Trophoblast cell (in vitro differentiated cells and primary cell): Measurements from ENCODE around the gene VWF.

ENCODE experiments used
- DNase-seq, 2 donors: peaks; one replicate each; pipeline ENCODE4 v3.0.0-alpha.2; 2016
- H2AFZ ChIP-seq: 2 replicates; pipeline ENCODE4 v1.6.1; 2013; ENCODE audit warnings: low read length, moderate library complexity, mild to moderate bottlenecking; ENCODE audit not compliant: insufficient read depth, poor library complexity
- H2AK5ac ChIP-seq: 2 replicates; pipeline ENCODE4 v1.6.1; 2013; ENCODE audit warnings: mild to moderate bottlenecking, low read length
- H2BK120ac ChIP-seq: 2 replicates; pipeline ENCODE4 v1.6.1; 2013; ENCODE audit warnings: low read length, mild to moderate bottlenecking, moderate library complexity; ENCODE audit not compliant: insufficient read depth, poor library complexity
- H2BK12ac ChIP-seq: 2 replicates; pipeline ENCODE4 v1.6.1; 2013; ENCODE audit warnings: mild to moderate bottlenecking, low read length, moderate library complexity
- H2BK5ac ChIP-seq: 2 replicates; pipeline ENCODE4 v1.6.1; 2013; ENCODE audit warnings: low read length, low read depth, moderate library complexity, mild to moderate bottlenecking; ENCODE audit not compliant: poor library complexity
- H3K14ac ChIP-seq: 2 replicates; pipeline ENCODE4 v1.6.1; 2013; ENCODE audit warnings: mild to moderate bottlenecking, low read length
- H3K18ac ChIP-seq: 2 replicates; pipeline ENCODE4 v1.6.1; 2013; ENCODE audit warnings: mild to moderate bottlenecking, low read length
- H3K23ac ChIP-seq: 2 replicates; pipeline ENCODE4 v1.6.1; 2013; ENCODE audit warnings: low read length
- H3K27ac ChIP-seq: 2 replicates; pipeline ENCODE4 v1.5.1; 2013; ENCODE audit warnings: low read depth, mild to moderate bottlenecking, inconsistent platforms, low read length, moderate library complexity
- H3K27me3 ChIP-seq: 2 replicates; pipeline ENCODE4 v1.6.1; 2013; ENCODE audit warnings: inconsistent platforms, mild to moderate bottlenecking, low read length, moderate library complexity; ENCODE audit not compliant: insufficient read depth
- H3K36me3 ChIP-seq, 2 experiments: 1 replicate in 1 of 2; 2 replicates in 1 of 2; pipeline ENCODE4 v1.6.1; 2013; ENCODE audit warnings: low read length in 2 of 2, mild to moderate bottlenecking in 2 of 2, moderate library complexity in 1 of 2; ENCODE audit not compliant: insufficient read depth in 2 of 2, control insufficient read depth in 1 of 2
- H3K4ac ChIP-seq: 2 replicates; pipeline ENCODE4 v1.6.1; 2013; ENCODE audit warnings: low read depth, mild to moderate bottlenecking, low read length, moderate library complexity
- H3K4me1 ChIP-seq, 2 experiments: 1 replicate in 1 of 2; 2 replicates in 1 of 2; pipeline ENCODE4 v1.6.1; 2013; ENCODE audit warnings: low read length in 2 of 2, mild to moderate bottlenecking in 2 of 2, moderate library complexity in 1 of 2; ENCODE audit not compliant: insufficient read depth in 2 of 2, control insufficient read depth in 1 of 2
- H3K4me2 ChIP-seq: 2 replicates; pipeline ENCODE4 v1.6.1; 2013; ENCODE audit warnings: inconsistent platforms, mild to moderate bottlenecking, low read length, moderate library complexity
- H3K4me3 ChIP-seq: 2 replicates; pipeline ENCODE4 v1.5.1; 2013; ENCODE audit warnings: mild to moderate bottlenecking, low read depth, low read length, inconsistent platforms
- H3K79me1 ChIP-seq: one replicate; pipeline ENCODE4 v1.6.1; 2013; ENCODE audit warnings: low read length
- H3K79me2 ChIP-seq: 2 replicates; pipeline ENCODE4 v1.6.1; 2013; ENCODE audit warnings: low read length, mild to moderate bottlenecking; ENCODE audit not compliant: control insufficient read depth, insufficient read depth, poor library complexity
- H3K9ac ChIP-seq: 2 replicates; pipeline ENCODE4 v1.6.1; 2013; ENCODE audit warnings: mild to moderate bottlenecking, low read length
- H3K9me3 ChIP-seq: 2 replicates; pipeline ENCODE4 v1.6.1; 2013; ENCODE audit warnings: low read depth, mild to moderate bottlenecking, control low read depth, inconsistent platforms, low read length; ENCODE audit not compliant: insufficient read depth
- H4K12ac ChIP-seq: 2 replicates; pipeline ENCODE4 v1.6.1; 2013; ENCODE audit warnings: low read depth, mild to moderate bottlenecking, low read length, moderate library complexity
- H4K8ac ChIP-seq: 2 replicates; pipeline ENCODE4 v1.6.1; 2013; ENCODE audit warnings: low read depth, mild to moderate bottlenecking, low read length, moderate library complexity
- H4K91ac ChIP-seq: one replicate; pipeline ENCODE4 v1.6.1; 2013; ENCODE audit warnings: low read depth, mild to moderate bottlenecking, low read length, moderate library complexity
- WGBS: extraction: QIAGEN DNeasy Blood & Tissue Kit; methylation state at CpG from one replicate; pipeline ENCODE4 v1.1.7; 2013; ENCODE audit warnings: missing lambda C conversion rate; ENCODE audit not compliant: insufficient read length, insufficient coverage; ENCODE audit errors: extremely low coverage; 5-methylcytosine and 5-hydroxymethylcytosine counted together

Gene VWF

GRCh38 chr12:6096527-6096926 is 27.9 kb downstream of the VWF start:
- Histone ChIP-seq H3K4me3 (no peak overlapping the region), H3K79me2 (no peaks in the 10 kb centered on the region), H3K18ac (no peak overlapping the region), H2BK12ac (no peak overlapping the region), H3K9me3 (no peaks in the 10 kb centered on the region), H3K4me1 (peaks cover 14 to 19% of the 10 kb centered on the region in 2 experiments), H2BK5ac (no peak overlapping the region), H2AK5ac (no peak overlapping the region), H2AFZ (no peak overlapping the region), H3K79me1 (peaks cover 7% of the 10 kb centered on the region), H3K23ac (no peak overlapping the region), H3K4ac (no peak overlapping the region), H4K91ac (no peak overlapping the region), H3K14ac (no peak overlapping the region), H3K4me2 (no peak overlapping the region), H4K12ac (no peak overlapping the region), H2BK120ac (no peak overlapping the region), H3K27ac (no peak overlapping the region), H3K27me3 (no peaks in the 10 kb centered on the region), H4K8ac (no peak overlapping the region), H3K9ac (no peak overlapping the region), H3K36me3 (no peaks in the 10 kb centered on the region)
- DNase-seq: peak; percentile 82 to 91
- WGBS: no CpG with 5 or more reads among the region's 3 CpGs

DNA sequence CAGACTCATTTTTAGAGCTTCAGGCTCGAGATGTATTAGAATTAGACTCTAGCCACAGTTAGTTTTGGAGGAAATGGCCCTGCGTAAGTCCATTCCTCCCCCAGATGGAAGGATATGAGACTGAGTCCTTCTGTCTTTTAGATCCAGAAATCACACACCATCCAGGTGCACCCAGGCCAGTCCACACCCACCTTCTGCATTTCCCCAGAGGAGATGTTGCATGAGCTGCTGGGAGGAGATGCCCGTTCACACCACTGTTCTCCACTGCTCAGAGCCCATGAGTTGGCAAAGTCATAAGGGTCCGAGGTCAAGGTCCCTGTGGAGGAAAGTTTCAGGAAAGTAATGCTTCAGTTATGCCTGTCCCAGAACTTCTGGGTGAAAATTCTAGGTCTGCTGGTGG is 29.2 kb downstream of the VWF start:
- Histone ChIP-seq H2AK5ac (no peak overlapping the region), H2BK12ac (peak overlapping the region; percentile 20), H3K9ac (no peak overlapping the region), H3K9me3 (no peaks in the 10 kb centered on the region), H3K4ac (no peak overlapping the region), H4K12ac (no peak overlapping the region), H4K8ac (no peak overlapping the region), H3K4me1 (peaks cover 14 to 19% of the 10 kb centered on the region in 2 experiments), H3K23ac (no peak overlapping the region), H3K18ac (no peak overlapping the region), H3K27ac (no peak overlapping the region), H3K4me3 (no peak overlapping the region), H2BK120ac (no peak overlapping the region), H2AFZ (no peak overlapping the region), H4K91ac (no peak overlapping the region), H3K4me2 (no peak overlapping the region), H3K79me2 (no peaks in the 10 kb centered on the region), H3K27me3 (no peaks in the 10 kb centered on the region), H3K36me3 (no peaks in the 10 kb centered on the region), H3K14ac (no peak overlapping the region), H3K79me1 (peaks cover 7% of the 10 kb centered on the region), H2BK5ac (no peak overlapping the region)
- DNase-seq: no peak
- no CpG with 5 or more reads among the region's 4 CpGs for WGBS

- no peak overlapping the region for H3K4me2 ChIP-seq
- no peak overlapping the region for H2AK5ac ChIP-seq
- H4K91ac ChIP-seq: peak overlapping the region; percentile 4
- H3K79me2 ChIP-seq: no peaks in the 10 kb centered on the region
- H2BK12ac ChIP-seq: peak overlapping the region; percentile 0
- no peak overlapping the region for H3K9ac ChIP-seq
- no peaks in the 10 kb centered on the region for H3K27me3 ChIP-seq
- DNase-seq: no peak
- no peak overlapping the region for H2BK120ac ChIP-seq
- H3K36me3 ChIP-seq: no peaks in the 10 kb centered on the region
- H3K4me3 ChIP-seq: no peak overlapping the region
- H2BK5ac ChIP-seq: no peak overlapping the region
- H2AFZ ChIP-seq: no peak overlapping the region
- no peak overlapping the region for H3K23ac ChIP-seq
- no peaks in the 10 kb centered on the region for H3K9me3 ChIP-seq
- H3K18ac ChIP-seq: no peak overlapping the region
- H3K14ac ChIP-seq: no peak overlapping the region
- no peak overlapping the region for H3K4ac ChIP-seq
- peaks cover 21 to 25% of the 10 kb centered on the region in 2 experiments for H3K4me1 ChIP-seq
- WGBS: no CpG with 5 or more reads among the region's 2 CpGs
- peaks cover 12% of the 10 kb centered on the region for H3K79me1 ChIP-seq
- H3K27ac ChIP-seq: no peak overlapping the region
- no peak overlapping the region for H4K8ac ChIP-seq
- no peak overlapping the region for H4K12ac ChIP-seq
These were observed 30.7 kb downstream of the VWF start for GRCh38 chr12:6093764-6094163.

DNA sequence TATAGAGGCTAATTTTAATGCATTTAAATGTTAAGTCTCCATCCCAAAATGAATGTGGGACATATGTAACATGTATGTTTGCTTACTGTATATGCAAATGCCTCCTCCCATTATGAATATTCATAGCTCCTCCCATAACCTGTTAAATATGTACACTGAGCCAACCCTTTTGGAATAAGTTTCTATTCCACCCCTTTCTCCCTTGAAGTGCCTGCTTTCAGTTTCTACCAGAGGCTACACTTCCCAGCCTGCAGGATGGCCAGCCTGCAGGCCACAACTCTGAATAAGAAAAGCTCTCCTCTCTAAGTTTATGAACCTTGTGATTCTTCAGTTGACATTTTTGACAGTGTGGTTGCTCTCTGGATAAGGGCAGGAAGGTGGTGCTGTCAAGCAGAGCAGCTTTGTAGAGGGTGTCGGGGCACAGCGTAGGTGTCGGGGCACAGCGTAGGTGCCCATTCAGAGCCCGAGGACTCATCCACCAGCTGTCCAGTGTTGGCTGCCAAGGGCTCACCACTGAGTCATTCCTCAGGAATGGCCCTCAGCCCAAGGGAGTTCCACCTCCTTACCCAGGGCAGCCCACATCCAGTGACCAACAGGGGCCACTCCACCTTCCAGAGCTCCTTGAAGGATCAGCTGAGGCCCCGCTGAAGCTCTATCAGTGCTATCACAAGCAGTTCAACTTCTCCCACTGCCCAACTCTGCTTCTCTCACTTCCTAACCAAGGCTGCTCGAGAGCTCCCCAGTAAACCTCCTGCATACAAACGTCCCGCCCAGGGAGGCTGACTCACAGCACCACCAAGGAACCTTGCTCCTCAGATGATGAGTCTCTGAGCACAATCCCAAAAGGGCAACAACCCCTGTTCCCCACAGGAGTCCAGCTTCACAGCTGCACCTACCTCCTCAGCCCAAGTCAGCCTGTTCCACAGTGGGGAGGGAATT is 31.4 kb downstream of the VWF start:
- H4K12ac ChIP-seq: no peak overlapping the region
- peak overlapping the region; percentile 4 for H4K91ac ChIP-seq
- no peak overlapping the region for H3K9ac ChIP-seq
- DNase-seq: peak; percentile 91 to 94
- peak overlapping the region; percentile 0 for H2BK12ac ChIP-seq
- no peak overlapping the region for H4K8ac ChIP-seq
- H2AFZ ChIP-seq: no peak overlapping the region
- no peak overlapping the region for H3K4ac ChIP-seq
- H3K14ac ChIP-seq: peak overlapping the region; percentile 5
- no peak overlapping the region for H3K27ac ChIP-seq
- no peak overlapping the region for H3K23ac ChIP-seq
- H3K4me1 ChIP-seq: peaks cover 21 to 27% of the 10 kb centered on the region in 2 experiments
- H2BK120ac ChIP-seq: no peak overlapping the region
- H3K79me2 ChIP-seq: no peaks in the 10 kb centered on the region
- H3K36me3 ChIP-seq: no peaks in the 10 kb centered on the region
- peaks cover 14% of the 10 kb centered on the region for H3K79me1 ChIP-seq
- no peak overlapping the region for H3K4me3 ChIP-seq
- peak overlapping the region; percentile 4 for H2BK5ac ChIP-seq
- no CpG with 5 or more reads among the region's 9 CpGs for WGBS
- H3K9me3 ChIP-seq: no peaks in the 10 kb centered on the region
- no peaks in the 10 kb centered on the region for H3K27me3 ChIP-seq
- H2AK5ac ChIP-seq: peak overlapping the region; percentile 20
- H3K4me2 ChIP-seq: no peak overlapping the region
- H3K18ac ChIP-seq: no peak overlapping the region
